ENCODE data around the gene RALGAPA2.

RALGAPA2 gene

GRCh38 chr20:20391766-20392165 is 320.7 kb downstream of the RALGAPA2 start:
- no peak for DNase-seq

GRCh38 chr20:20391115-20391514 is 321.3 kb downstream of the RALGAPA2 start:
- DNase-seq, result no peak

GRCh38 chr20:20390393-20390792 is 322.1 kb downstream of the RALGAPA2 start:
- DNase-seq, result no peak

- no peak for DNase-seq
These were observed 326.3 kb downstream of the RALGAPA2 start for GRCh38 chr20:20386192-20386591.

- DNase-seq, result no peak
These were observed 336.6 kb downstream of the RALGAPA2 start for GRCh38 chr20:20375862-20376261.

- no peak for DNase-seq
These were observed 339.3 kb downstream of the RALGAPA2 start for GRCh38 chr20:20373091-20373571.

GRCh38 chr20:20371681-20372080 is 340.8 kb downstream of the RALGAPA2 start:
- DNase-seq, result no peak

GRCh38 chr20:20371083-20371482 is 341.4 kb downstream of the RALGAPA2 start:
- no peak for DNase-seq

GRCh38 chr20:20370094-20370575 is 342.3 kb downstream of the RALGAPA2 start:
- DNase-seq, result no peak

- DNase-seq, result no peak
These were observed 343.0 kb downstream of the RALGAPA2 start for GRCh38 chr20:20369250-20370093.

GRCh38 chr20:20368418-20369249 is 343.8 kb downstream of the RALGAPA2 start:
- no peak for DNase-seq

- DNase-seq, result no peak
These were observed 344.6 kb downstream of the RALGAPA2 start, which contains the start of gene INSM1 for GRCh38 chr20:20367575-20368417. Gene INSM1, plus strand, starts transcription at chr20:20368104. Its CDS starts 164 bp downstream, at chr20:20368268.

GRCh38 chr20:20366876-20367574 is 345.4 kb downstream of the RALGAPA2 start:
- no peak for DNase-seq

- no peak for DNase-seq
These were observed 345.9 kb downstream of the RALGAPA2 start for GRCh38 chr20:20366551-20366875.

GRCh38 chr20:20365480-20366161 is 346.8 kb downstream of the RALGAPA2 start:
- DNase-seq, result no peak

GRCh38 chr20:20364593-20365479 is 347.6 kb downstream of the RALGAPA2 start:
- DNase-seq, result no peak

GRCh38 chr20:20363799-20364592 is 348.4 kb downstream of the RALGAPA2 start:
- no peak for DNase-seq

GRCh38 chr20:20363434-20363798 is 349.0 kb downstream of the RALGAPA2 start:
- DNase-seq, result no peak

GRCh38 chr20:20362774-20363433 is 349.5 kb downstream of the RALGAPA2 start:
- DNase-seq, result no peak
